ENCODE data around the gene GPBP1. TPM values are rescaled to one million over a fixed set of nuclear protein-coding genes. Genes with fewer than 3 reads are reported as not detected.
"Not testable (repeated sequence)": the region's sequence is repeated elsewhere in the genome, so short reads cannot be mapped to it uniquely, and the experiment has no call there.

Gene GPBP1
- total RNA-seq, 2 experiments from 2014 or later = 77.0 to 99.2 TPM

DNA sequence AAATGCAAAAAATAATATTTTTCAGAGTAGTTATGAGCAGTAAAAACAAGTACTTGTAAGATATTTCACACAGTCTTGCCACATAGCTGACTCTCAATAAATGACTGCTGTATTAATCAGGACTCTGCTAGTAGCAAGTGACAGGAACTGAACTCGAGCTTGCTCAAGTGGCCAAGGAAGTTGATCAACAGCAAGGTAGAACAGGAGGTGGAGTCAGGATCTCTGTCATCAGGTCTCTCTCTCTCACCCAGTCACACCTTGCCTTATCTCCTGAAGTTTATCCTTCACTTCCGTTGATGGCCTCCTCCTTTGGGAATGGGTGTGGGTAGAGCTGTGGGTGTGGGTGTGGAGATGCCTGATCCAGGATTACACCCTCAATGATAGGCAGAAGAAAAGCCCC lies 107.0 kb downstream of the GPBP1 start:
- no peak for TF ChIP-seq EZH2phosphoT487 (IDR thresholded peaks at IDR 0.05; ENCODE audit: borderline replicate concordance, low read depth, low read length)
- TF ChIP-seq, protein P1, sequence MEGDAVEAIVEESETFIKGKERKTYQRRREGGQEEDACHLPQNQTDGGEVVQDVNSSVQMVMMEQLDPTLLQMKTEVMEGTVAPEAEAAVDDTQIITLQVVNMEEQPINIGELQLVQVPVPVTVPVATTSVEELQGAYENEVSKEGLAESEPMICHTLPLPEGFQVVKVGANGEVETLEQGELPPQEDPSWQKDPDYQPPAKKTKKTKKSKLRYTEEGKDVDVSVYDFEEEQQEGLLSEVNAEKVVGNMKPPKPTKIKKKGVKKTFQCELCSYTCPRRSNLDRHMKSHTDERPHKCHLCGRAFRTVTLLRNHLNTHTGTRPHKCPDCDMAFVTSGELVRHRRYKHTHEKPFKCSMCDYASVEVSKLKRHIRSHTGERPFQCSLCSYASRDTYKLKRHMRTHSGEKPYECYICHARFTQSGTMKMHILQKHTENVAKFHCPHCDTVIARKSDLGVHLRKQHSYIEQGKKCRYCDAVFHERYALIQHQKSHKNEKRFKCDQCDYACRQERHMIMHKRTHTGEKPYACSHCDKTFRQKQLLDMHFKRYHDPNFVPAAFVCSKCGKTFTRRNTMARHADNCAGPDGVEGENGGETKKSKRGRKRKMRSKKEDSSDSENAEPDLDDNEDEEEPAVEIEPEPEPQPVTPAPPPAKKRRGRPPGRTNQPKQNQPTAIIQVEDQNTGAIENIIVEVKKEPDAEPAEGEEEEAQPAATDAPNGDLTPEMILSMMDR (conservative IDR thresholded peaks at IDR 0.05; ENCODE audit: low read length) = no peak
- no peak overlapping the region for H3K27ac ChIP-seq (ENCODE audit: low read depth, low read length, poor library complexity, severe bottlenecking)
- H3K79me2 ChIP-seq (ENCODE audit: insufficient read depth, low read depth, low read length) = no peaks in the 10 kb centered on the region
- no peaks in the 10 kb centered on the region for H3K4me1 ChIP-seq (ENCODE audit: insufficient read depth, low read length, poor library complexity, severe bottlenecking)
- no peak overlapping the region for H2AFZ ChIP-seq (ENCODE audit: low read length)
- no peaks in the 10 kb centered on the region for H3K9me3 ChIP-seq (ENCODE audit: low read length)
- no peak overlapping the region for H3K4me2 ChIP-seq (ENCODE audit: low read length)
- intact Hi-C loops (cut with micrococcal nuclease; ENCODE audit: unreplicated experiment) = no loop called here
- no TSS peak for BruUV-seq (replicated peaks)
- H3K36me3 ChIP-seq (ENCODE audit: insufficient read depth, low read length) = no peaks in the 10 kb centered on the region
- POLR2A ChIA-PET = no interaction called here
- CTCF ChIA-PET (ENCODE audit: unreplicated experiment) = no interaction called here
- H3K9me2 ChIP-seq (ENCODE audit: insufficient read depth, low read length) = no peaks in the 10 kb centered on the region
- no peak for DNase-seq (ENCODE audit: low spot score)
- H4K20me1 ChIP-seq (ENCODE audit: insufficient read depth, low read length) = no peaks in the 10 kb centered on the region
- no peak overlapping the region for H3K4me3 ChIP-seq (ENCODE audit: low read depth, low read length, poor library complexity, severe bottlenecking)

DNA sequence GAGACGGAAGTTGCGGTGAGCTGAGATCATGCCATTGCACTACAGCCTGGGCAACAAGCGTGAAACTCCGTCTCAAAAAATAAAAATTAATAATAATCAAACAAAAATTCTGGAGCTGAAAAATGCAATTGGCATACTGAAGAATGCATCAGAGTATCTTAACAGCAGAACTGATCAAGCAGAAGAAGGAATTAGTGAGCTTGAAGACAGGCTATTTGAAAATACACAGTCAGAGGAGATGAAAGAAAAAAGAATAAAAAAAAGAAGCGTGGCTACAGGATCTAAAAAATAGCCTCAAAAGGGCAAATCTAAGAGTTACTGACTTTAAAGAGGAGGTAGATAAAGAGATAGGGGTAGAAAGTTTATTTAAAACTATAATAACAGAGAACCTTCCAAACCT lies 111.2 kb downstream of the GPBP1 start:
- H3K4me3 ChIP-seq (ENCODE audit: low read depth, low read length, poor library complexity, severe bottlenecking); H3K36me3 ChIP-seq (ENCODE audit: insufficient read depth, low read length); H3K4me1 ChIP-seq (ENCODE audit: insufficient read depth, low read length, poor library complexity, severe bottlenecking); H3K9me2 ChIP-seq (ENCODE audit: insufficient read depth, low read length); DNase-seq (ENCODE audit: low spot score); H2AFZ ChIP-seq (ENCODE audit: low read length); intact Hi-C loops (cut with micrococcal nuclease; ENCODE audit: unreplicated experiment); CTCF ChIA-PET (ENCODE audit: unreplicated experiment); BruUV-seq (replicated peaks); H3K4me2 ChIP-seq (ENCODE audit: low read length); H3K9me3 ChIP-seq (ENCODE audit: low read length); H3K27ac ChIP-seq (ENCODE audit: low read depth, low read length, poor library complexity, severe bottlenecking); POLR2A ChIA-PET; H3K79me2 ChIP-seq (ENCODE audit: insufficient read depth, low read depth, low read length); H4K20me1 ChIP-seq (ENCODE audit: insufficient read depth, low read length): not testable (repeated sequence)

DNA sequence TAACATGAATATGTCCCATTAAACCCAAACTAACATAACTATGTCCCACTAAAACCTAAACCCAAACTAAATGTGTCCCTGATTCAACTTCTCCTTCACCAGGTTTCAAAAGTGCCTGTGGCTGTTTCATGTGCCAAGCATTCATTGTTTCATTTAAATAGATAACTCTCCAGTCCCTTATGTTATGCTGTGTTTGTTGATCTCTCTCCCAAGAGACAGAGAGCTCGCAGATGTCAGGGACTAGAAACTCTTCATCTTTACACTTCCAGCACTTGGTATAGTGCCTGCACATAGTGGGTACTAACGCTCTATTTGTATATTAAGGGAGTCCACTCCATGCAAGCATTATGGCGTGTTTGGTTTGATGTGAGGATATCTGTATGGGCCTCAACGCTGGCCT lies 118.0 kb downstream of the GPBP1 start:
- Histone ChIP-seq H3K79me2 (ENCODE audit: insufficient read depth, low read depth, low read length) (no peaks in the 10 kb centered on the region), H4K20me1 (ENCODE audit: insufficient read depth, low read length) (no peaks in the 10 kb centered on the region), H2AFZ (ENCODE audit: low read length) (no peak overlapping the region), H3K9me3 (ENCODE audit: low read length) (no peaks in the 10 kb centered on the region), H3K4me3 (ENCODE audit: low read depth, low read length, poor library complexity, severe bottlenecking) (no peak overlapping the region), H3K36me3 (ENCODE audit: insufficient read depth, low read length) (no peaks in the 10 kb centered on the region), H3K27ac (ENCODE audit: low read depth, low read length, poor library complexity, severe bottlenecking) (no peak overlapping the region), H3K4me2 (ENCODE audit: low read length) (no peak overlapping the region), H3K9me2 (ENCODE audit: insufficient read depth, low read length) (no peaks in the 10 kb centered on the region), H3K4me1 (ENCODE audit: insufficient read depth, low read length, poor library complexity, severe bottlenecking) (no peaks in the 10 kb centered on the region)
- TF ChIP-seq EZH2phosphoT487 (IDR thresholded peaks at IDR 0.05; ENCODE audit: borderline replicate concordance, low read depth, low read length) = no peak
- TF ChIP-seq, protein P1 (conservative IDR thresholded peaks at IDR 0.05; ENCODE audit: low read length) = no peak
- no peak for DNase-seq (ENCODE audit: low spot score)
- intact Hi-C loops (cut with micrococcal nuclease; ENCODE audit: unreplicated experiment) = loop anchor here (10.0 kb wide), 1 partner anchor 143 kb away; no protein-coding TSS in a partner anchor
- BruUV-seq (replicated peaks) = no TSS peak
- ChIA-PET POLR2A (no interaction called here), CTCF (ENCODE audit: unreplicated experiment) (no interaction called here)
